Choroid plexus epithelial cell (primary cell): ENCODE data around the gene RENBP.

Experiments
- DNase-seq: peaks from one replicate; pipeline ENCODE4 v3.0.0-alpha.2; 2010; ENCODE audit warnings: low read depth
- H3K4me3 ChIP-seq: 2 replicates; pipeline ENCODE4 v1.5.1; 2011; ENCODE audit warnings: low read depth, mild to moderate bottlenecking, control low read depth, low read length, moderate library complexity
- CTCF ChIP-seq: conservative IDR thresholded peaks from 2 replicates; pipeline ENCODE4 v1.5.1; 2011; ENCODE audit warnings: low read depth, mild to moderate bottlenecking, control low read depth, inconsistent platforms, low read length, moderate library complexity

The RENBP gene

DNA sequence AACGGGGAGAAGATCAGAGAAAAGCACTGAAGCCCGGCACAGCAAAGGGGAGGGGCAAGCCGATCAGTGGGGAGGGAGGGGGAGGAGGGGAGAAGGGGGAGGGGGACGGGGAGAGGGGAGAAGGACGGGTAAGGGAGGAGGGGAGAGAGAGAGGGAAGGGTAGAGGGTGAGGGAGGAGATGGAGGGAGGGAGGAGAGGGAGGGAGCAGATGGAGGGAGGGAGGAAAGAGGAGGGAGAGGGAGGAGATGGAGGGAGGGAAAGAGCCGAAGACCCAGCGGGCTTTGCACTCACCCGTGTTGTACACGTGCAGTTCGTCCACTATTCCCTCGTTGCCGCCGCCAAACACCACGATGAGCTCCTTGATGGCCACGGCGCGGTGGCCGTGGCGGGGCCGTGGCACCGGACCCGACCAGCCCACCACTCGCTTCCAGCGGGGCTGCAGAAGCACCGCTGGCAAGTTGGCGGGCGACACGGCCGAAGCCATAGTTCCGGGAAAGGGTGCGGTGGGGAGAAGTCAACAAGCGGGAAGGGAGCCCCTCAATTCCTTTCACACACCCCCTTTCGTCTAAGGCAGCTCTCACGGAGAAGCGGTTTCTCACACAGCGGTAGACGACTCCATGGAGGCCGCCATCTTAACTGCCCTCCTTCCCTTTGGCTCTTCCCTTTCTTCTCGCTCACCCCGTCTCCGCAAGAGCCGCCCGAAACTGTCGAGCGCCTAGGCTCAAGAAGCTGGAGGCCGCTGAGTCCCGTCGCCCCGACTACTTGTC, 26.1 kb upstream of the RENBP start:
- H3K4me3 ChIP-seq, result peak overlapping the region; percentile 83
- DNase-seq, result peak; percentile 85
- no peak for TF ChIP-seq CTCF

- DNase-seq, result peak; percentile 44
- peak overlapping the region; percentile 83 for H3K4me3 ChIP-seq
- TF ChIP-seq CTCF, result no peak
These were observed 25.5 kb upstream of the RENBP start for GRCh38 chrX:153969904-153970356.

DNA sequence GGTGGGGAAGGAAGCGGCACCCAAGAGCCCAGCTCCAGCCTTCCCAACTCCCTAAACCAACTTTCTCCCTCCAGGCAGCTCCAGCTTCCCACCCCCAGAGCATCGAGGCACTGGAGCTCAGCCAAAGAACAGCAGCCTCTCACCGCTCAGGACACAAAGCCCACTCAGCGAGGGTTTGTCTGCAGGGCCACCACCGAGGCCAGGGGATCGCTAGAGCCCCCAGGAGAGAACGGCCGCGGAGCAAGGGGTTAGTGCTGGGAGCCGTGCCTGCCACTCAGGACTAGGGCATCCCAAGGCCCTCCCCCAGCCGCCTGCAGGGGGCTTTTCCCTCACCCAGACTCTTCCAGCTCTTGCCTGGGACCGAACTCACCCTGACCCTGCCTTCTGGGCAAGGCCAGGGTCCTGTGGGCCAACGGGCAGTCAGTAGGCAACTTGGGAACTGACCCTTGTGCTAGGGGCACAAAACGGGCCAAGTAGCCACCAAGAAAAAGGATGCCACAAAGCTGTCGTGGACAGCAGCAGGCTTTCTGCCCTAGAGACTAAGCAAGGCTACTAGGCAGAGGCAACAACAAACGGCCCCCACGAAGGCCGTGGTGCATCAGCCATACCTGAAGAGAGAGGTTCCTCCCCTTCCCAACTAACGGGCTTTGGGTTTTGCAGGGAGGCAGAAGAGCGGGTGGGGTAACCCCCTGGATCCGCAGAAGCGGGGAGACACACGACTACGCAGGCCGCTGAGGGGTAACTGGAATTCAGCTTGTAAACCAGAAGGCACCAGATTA, 24.9 kb upstream of the RENBP start:
- no peak for DNase-seq
- TF ChIP-seq CTCF, result no peak
- H3K4me3 ChIP-seq, result peak overlapping the region; percentile 83

DNA sequence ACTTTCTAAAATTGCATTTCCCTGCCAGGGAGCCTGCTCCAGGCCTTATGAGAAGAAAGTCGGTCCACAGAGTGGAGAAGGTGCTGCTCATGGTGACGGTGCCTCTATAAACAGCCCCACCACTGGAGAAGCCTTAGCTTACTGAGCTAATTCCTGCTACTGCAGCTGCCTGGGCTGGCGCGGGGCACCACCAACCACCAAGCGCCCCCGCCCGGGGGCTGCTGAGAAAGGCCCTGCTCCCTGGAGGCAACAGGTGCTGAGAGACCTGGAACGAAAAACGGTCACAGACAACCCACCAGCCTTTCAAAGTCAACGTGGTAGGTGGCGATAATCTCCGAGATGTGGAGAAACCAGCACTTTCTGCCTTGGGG, 24.3 kb upstream of the RENBP start:
- peak overlapping the region; percentile 83 for H3K4me3 ChIP-seq
- no peak for TF ChIP-seq CTCF
- DNase-seq, result no peak

DNA sequence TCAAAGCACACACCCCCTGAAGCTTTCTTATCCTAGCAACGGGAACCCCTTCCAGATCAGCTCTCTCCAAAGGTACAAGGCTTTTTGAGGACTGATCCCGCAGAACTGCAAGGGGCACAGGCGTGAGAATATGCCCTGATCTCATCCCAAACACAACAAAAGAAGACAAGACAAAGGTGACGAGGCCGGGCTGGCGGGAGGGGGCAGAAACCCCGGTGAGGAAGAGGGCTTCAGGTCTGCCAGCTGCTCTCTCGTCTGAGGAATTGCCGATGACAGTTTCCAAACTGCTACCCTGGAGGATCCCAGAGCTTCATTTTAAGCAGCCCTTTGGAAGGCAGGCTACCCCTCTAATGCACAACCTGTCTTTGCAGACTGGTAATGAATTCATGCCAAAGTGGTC, 23.8 kb upstream of the RENBP start:
- no peak for TF ChIP-seq CTCF
- H3K4me3 ChIP-seq, result peak overlapping the region; percentile 83
- DNase-seq, result no peak

DNA sequence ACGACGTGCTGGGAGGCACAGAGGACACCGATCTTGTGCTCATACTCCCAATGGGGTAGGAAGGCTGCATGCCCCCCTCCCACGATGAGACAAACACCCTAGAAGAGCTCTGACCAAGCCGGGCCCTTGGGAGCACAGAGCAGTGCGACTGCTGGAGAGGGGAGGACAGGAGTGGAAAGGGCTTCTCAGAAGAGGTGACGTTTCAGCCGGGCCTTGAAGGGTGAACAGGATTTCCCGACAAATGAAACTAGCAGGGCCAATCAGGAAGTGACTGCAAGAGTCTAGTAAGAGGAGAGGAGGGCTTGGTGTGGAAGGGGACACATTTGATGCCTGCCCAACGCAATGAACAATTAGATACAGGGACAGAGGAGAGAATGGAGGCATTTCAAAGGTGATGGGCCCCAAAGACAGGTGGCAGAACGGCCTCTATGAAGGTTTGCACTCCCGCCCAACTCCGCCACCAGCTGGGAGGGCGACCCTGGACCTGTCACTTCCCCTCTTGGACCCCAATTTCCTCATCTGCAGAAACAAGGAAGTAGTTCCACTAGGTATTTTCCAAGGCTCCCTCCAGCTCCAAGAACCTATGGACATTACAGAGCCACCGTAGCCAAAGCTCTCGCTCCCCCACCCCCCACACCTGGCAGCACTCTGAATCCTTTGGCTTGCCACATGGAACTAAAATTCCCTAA, 23.2 kb upstream of the RENBP start:
- no peak for TF ChIP-seq CTCF
- DNase-seq, result no peak
- H3K4me3 ChIP-seq, result no peak overlapping the region
